RPMI7951 (cell line): ENCODE measurements around the gene TSPAN3. TPM values are rescaled to one million over a fixed set of nuclear protein-coding genes. Genes with fewer than 3 reads are reported as not detected.

ENCODE experiments used
- DNase-seq: peaks from one replicate; pipeline ENCODE4 v3.0.0-alpha.2; 2012; ENCODE audit warnings: low read depth
- total RNA-seq: library from RNA; depleted of rRNA; stranded (reverse); fragments of >200 nt; shearing (Covaris generic); gene quantifications from 2 replicates; pipeline ENCODE4 v1.2.3, GENCODE V29; 2014

Gene TSPAN3
- total RNA-seq, 1 experiment from 2014 or later, result 248 TPM

DNA sequence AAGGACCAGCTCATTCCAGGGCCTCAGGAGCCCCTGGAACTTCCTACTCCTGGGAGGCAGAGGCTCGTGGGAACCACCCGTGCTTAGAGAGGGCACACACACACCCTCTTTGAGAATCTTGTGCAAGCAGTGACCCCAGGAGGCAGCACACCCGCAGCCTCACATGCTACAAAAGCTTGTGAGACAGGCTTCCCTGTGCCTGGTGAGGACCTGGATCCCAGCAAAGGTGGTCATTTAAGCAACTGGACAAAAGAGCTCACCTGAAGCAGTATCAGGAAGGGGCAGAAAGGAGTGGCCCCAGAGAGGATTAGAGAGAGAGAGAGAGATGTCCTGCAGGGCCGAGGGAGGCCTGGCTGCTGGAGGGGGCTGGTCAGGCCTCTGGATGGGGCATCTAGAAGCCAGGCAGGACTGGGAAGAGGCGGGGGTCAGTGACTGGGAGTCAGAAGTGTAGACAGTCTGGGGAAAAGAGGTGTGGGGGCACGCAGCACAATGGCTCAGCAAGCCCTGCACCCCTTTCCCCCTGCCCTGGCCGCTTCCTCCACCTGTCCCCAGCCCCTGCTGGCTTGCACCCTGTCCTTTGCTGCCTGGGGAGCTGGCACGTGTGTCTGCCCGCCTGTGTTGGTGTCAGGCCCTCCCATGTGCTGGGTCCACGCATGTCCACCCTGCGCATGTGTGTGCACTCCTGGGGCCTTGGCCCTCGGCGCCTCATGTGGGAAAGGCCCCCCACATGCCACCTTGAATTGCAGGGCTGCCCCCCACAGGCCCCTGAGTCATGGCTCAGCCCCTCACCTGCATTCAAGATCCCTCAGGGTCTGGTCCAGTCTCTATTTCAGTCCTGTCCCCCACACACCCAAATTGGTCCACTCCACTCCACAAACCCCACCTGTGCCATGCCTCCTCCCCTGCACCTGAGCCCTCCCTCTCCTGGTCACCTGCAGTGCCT, 36.9 kb downstream of the TSPAN3 start:
- no peak for DNase-seq

DNA sequence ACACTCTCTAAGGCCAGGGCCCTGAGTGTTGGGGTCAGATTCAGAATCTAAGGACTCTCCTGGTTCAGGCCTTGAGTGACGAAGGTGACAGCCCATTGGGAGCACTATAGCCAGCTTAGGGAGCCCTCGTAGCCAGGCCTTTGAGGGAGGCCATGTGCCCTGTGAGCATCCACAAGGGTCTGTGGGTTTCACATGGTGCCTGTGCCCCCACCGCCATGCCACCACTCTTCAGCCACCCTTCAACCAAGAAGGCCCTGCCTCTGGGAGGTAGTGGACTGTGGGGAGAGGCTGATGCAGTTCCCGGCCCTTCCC, 37.5 kb downstream of the TSPAN3 start:
- no peak for DNase-seq

- DNase-seq, result no peak
These were observed 38.1 kb downstream of the TSPAN3 start for GRCh38 chr15:77032647-77033416.

DNA sequence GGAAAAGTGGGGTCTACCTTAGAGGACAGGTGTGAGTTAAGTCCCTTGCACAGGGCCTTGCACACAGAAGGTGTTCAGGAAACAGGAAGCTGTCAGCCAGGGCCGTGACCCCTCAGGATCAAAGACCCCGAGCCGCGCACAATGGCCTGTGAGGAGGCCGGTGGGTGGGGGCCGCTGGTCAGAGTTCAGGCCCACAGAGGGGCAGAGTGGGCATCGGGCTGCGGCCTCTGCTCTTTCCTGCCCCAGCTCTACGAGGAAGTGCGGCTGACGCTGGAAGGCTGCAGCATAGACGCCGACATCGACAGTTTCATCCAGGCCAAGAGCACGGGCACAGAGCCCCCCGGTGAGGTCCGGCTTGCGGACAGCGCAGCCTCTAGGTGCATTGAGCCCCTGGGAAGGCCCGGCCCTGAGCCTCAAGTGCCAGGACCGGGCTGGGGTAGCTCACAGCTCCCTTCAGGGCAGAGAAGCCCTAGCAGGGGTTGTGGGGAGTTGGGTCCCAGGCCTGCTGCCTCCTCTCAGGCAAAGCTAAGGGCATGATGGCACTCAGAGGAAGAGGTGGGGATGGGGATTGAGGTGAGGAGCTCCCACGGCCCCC, 38.8 kb downstream of the TSPAN3 start:
- no peak for DNase-seq

- DNase-seq, result no peak
These were observed 39.4 kb downstream of the TSPAN3 start for GRCh38 chr15:77031376-77032050.

- DNase-seq, result no peak
These were observed 40.0 kb downstream of the TSPAN3 start for GRCh38 chr15:77030928-77031375.

DNA sequence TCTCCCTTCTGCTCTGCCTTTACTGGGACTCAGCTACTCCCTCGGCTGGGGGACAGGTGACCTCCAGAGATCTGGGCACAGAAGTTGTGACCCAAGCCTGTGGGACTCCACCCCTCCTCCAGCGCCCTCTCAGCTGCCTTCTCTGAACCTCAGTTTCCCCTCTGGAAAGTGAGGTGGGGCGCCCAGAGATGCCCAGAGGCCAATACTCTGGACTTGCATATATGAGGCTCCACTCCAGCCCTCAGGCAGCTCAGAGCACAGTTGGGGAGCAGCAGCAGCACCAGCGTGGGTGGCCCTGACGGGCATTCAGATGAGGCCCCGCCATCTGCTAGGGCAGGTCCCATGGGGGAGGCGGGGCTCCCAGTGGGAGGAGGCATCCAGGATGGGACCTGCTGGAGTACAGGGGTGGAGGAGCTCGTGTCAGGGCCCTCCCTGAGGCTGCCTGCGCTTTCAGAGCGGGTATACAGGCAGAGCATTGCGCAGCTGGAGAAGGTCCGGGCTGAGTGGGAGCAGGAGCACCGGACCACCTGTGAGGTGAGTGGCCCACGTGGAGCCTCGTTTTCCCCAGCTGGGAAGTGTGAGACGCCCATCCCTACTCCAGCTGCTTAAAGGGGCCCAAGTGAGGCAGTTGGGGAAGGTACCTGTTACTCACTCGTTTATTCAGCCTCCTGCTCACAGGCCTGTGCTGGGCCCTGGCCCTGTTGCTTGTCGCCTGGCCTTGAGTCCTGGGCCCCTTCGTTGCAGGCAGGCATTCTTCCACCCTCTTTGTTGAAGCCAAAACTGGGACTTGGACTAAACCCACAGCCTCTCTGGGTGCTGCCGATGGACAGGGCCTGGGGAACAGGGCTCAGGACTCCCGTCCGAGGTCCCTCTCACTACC, 40.6 kb downstream of the TSPAN3 start:
- DNase-seq, result no peak

- DNase-seq, result no peak
These were observed 41.5 kb downstream of the TSPAN3 start for GRCh38 chr15:77029166-77030047.

DNA sequence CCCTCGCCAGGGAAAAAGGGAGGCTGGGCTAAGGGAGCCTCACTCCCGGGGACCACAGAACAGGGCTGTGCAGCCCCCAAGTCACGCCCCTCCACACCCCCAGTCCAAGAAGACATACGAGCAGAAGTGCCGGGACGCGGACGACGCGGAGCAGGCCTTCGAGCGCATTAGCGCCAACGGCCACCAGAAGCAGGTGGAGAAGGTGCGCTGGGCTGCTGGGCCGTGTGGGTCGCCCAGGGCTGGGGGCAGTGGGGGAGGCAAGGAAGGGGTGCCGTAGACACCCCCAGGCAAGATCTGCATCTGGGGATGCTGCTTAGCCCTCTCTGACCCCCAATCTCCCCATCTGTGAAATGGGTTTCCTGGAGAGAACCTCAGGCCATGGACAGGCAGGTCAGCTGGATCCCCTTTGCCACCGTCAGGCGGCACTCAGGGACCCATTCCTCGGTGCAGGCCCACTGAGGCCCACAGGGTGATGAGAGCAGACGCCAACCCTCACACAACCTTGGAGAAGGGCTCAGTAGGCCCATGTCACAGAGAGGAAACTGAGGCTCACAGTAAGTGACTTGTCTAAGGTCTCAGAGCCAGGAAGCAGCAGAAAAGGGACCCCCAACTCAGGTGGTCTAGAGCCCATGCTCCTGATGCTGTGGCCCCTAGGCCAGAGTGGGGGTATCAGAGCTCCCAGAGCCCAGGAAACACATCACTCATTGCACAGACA, 42.3 kb downstream of the TSPAN3 start:
- DNase-seq, result no peak

DNA sequence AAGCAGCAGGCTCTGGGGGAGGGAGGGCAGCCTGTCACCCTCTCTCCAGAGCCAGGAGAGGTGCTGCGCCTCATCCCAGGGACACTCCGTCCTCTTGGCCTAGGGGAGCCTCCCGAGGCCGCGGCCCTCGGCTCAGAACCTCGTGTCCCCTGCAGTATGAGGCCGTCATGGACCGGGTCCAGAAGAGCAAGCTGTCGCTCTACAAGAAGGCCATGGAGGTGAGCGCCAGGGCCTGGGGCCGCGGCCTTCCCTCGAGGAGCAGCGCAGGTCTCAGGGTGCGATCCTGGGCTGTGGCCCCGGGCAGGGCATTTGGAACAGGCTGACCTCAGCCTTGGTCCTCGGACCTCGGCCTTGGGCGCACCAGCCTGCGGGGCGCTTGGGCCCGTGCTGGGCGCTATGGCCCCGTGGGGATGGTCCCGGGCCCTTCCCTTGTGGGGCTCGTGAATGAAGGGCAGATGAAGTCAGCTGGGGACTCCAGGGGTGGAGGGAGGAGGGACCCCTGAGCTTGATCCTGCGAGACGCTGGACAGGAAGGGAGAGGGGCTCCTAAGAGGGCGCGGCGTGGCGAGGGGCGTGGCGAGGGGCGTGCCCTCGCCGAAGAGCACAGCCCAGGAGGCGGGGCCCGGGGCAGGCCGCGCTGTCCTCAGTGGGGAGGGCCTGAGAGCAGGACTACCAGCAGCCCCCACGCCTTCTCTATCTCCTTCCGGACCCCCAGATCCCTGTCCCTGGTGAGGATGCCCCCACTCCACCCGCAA, 43.0 kb downstream of the TSPAN3 start:
- no peak for DNase-seq

DNA sequence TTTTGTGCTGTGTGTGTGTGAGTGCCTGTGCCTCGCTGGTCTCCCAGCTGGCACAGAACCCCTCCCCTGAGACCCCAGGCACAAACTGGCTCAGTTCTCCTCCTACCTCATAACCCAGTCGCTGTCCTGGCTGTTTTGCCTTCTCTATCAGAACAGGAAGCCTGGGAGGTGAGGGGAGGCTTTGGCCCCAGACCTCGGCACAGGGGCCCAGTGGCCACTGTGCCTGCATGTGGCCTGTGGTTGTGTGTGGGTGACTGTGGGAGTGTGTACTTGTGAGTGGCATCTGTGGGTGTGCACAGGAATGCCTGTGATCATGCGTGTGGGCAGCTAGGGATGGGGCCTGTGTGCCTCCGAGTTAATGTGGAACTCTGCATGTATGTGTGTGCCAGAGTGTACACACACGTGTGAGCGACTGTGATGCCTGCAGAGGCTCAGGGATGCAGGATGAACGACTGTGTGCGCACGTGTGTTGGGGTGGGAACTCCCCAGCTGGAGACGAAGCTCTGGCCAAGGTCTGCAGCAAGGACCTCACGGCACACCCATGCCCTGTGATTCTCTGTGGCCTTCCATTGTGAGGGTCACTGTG, 43.7 kb downstream of the TSPAN3 start:
- DNase-seq, result no peak

- no peak for DNase-seq
These were observed 44.3 kb downstream of the TSPAN3 start for GRCh38 chr15:77026501-77027110.

DNA sequence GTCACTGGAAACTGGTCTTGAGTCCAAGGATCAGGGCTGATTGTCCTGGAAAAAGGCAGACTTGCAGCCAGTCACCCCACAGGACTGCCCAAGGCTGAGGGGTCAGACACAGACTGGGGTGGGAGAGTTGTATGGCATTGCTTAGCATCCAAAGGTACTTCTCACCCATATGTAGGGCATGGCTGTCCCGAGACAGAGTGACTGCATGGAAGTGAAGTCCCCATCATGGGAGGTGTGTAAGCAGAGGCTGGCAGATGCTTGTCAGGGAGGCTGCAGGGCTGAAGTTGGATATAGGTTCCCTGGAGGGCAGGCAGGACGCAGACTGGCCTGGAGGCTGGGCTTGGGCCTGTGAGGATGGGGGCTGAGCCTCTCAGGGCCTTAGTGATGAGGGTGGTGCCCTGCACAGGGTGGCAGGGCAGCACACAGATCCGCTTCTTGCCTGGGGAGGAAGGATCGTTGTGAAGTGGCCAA, 44.9 kb downstream of the TSPAN3 start:
- no peak for DNase-seq

DNA sequence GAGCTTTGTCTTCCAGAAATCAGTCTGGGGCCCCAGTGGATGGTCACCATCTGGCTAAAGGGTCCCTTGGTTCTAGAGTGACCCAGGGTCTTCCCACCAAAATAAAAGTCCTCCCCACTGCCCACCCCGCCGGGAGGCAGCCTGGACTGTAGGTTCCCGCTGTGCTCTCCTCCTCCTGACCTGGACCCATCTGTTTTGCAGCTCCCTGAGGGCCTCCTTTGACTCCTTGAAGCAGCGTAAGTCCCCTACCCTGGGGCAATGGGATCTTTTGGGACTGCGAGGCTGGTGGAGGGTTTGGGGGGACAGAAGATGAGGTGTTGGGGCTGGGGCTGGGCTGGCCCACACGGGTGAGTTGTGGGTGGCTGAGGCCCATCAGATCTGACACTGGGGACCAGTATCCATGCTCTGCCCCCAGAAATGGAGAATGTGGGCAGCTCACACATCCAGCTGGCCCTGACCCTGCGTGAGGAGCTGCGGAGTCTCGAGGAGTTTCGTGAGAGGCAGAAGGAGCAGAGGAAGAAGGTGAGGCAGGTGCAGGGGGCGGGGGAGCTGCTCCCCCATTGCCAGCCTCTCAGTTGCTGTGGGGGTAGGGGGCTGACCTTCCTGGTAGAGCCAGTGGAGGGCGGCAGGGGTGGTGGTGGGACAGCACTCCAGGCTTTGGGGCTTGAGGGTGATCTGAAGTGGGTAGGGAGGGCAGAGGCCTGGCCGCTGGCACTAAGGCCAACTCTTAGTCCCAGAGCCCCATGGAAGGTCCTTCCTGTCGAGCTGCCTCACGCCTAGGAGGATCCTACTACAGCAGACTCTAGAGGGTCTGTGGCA, 45.6 kb downstream of the TSPAN3 start:
- no peak for DNase-seq

DNA sequence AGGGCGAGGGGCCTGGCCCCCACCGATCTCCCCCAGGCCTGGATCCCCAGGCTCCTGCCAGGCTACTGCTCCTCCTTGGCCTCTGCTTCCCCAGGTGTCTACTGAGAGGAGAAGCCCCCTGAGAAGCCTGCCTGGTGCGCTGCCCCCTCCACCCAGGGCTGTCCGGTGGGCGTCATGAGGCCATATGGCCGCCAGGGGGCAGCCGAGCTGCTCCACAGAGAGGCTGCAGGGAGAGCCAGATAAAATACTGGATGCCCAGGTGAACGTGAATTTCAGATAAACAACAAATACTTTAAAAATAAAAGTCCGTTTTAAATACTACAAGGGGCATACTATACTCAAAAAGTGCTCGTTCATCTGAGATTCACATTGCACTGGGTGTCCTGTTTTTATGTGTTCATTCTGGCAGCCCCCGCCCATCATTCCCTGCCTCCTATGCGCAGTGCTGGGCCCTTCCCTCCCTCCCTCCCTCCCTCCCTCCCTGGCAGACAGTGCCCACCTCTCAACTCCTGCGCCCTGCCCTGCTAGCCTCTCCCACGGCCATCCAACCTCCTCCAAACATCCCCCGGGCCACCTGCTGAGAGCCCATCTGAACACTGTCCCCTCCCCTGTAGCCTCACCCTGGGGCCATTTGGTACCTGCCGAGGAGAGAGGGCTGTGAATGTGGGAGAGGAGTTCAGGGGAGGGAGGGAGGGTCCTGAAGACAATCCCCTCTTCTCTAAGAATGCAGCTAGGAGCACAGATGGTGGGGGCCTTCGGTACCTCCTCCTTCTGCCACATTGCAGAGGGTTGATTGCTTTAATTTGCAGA, 46.4 kb downstream of the TSPAN3 start:
- DNase-seq, result peak; percentile 34
